Measurements from ENCODE around the gene TSPAN8.
"Not testable (repeated sequence)": the region's sequence is repeated elsewhere in the genome, so short reads cannot be mapped to it uniquely, and the experiment has no call there.

The TSPAN8 gene

DNA sequence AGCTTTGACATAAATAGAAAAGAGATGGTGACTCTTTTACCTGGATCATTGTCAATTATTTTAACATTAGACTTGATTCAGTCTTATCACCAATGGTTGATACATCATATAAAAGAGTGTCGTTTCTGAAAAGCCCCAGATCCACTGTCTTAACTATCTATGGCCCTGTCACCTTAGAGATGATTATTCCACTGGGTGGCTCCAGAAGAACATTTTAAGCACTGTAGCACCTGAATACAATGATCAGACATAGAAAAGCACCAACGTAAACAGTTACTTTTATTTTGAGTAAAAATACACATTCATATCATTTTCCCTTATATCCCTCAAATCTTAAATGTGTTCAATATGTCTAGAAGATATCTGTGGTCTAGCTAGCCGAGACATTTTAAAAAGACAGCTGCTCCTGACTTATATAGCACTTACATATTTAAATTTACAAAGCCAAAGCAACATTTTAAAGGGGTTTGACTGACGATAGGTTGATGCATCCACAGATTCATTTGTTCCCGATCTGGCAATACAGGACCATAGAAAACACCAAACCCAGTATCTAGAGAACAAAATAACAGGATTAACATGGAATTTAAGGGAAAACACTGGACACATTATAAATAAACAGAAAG lies 32.9 kb downstream of the TSPAN8 start:
- DNase-seq: no peak

GRCh38 chr12:71113148-71113547 lies 44.7 kb downstream of the TSPAN8 start:
- not testable (repeated sequence) for DNase-seq

- DNase-seq: no peak
Measured at GRCh38 chr12:71109834-71110233, 48.0 kb downstream of the TSPAN8 start.

- no peak for DNase-seq
Measured at GRCh38 chr12:71108355-71108754, 49.4 kb downstream of the TSPAN8 start.

DNA sequence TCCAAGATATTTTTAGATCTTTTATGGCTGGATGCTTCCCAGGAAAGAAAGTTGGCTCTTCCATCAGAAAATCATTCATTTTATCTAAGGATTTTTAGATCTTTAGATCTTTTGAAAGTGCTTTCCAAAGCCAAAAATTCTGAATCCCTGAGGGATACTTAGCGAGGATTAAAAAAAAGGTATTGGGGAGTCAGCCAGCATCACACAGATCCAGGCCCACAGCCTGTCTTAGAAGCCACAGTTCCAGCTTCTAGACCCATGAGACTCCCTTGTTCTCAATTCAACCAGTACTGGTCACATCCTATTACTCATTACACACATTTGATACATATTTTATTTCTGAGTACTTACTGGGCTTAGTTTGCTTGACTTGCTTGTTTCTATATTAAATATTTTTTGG lies 49.9 kb downstream of the TSPAN8 start:
- no peak for DNase-seq

GRCh38 chr12:71105956-71106355 lies 51.8 kb downstream of the TSPAN8 start:
- DNase-seq: no peak

DNA sequence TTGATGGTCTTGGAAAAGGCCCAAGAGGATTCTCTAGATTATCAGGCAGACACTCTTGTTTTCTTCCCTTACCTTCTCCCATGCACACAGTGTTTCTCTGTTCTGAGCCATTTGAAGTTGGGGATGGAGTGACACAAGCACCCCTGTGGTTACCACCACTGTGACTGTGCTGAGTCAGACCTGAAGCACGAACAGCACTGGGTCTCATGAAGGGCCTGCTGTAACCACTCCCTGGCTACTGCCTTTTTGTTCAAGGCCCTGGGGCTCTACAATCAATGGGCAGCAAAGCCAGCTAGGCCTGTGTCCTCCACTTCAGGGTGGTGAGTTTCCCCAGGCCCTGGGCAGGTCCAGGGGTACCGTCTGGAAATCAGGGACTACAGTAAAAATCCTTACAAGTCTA lies 65.5 kb downstream of the TSPAN8 start:
- no peak for DNase-seq

DNA sequence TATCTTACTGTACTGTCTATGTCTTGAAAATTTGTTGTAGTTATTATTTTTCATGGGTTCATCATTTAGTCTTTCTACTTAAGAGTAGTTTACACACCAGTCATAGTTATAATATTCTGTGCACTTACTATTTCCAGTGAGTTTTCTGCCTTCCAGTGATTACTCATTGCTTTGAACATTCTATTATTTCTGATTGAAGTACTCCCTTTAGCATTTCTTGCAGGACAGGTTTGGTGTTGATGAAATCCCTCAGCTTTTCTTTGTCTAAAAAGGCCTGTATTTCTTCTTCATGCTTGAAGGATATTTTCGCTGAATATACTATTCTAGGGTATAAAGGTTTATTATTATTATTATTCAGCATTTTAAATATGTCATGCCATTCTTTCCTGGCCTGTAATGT lies 66.8 kb downstream of the TSPAN8 start:
- no peak for DNase-seq

GRCh38 chr12:71085575-71085974 lies 72.2 kb downstream of the TSPAN8 start:
- DNase-seq: no peak

DNA sequence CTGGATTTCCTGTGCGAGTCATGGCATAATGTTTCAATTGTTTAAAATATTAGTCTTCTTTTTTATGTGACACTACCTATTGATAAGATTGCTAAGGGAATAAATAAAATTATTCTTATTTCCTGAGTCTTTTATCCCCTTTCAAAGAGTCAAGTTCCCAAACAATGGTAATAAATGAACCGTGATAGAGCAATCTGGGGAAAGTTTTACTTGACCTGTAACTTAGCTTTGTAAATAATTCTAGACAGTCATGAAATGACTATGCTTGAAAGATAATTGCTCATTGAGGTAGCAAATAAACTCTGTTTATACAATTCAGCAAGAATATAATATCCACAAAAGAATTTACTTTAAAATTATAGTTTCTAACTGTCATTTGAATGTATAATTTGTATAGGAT lies 82.1 kb downstream of the TSPAN8 start:
- DNase-seq: no peak
